PC-3 (cell line): Measurements from ENCODE around the gene NEK11. TPM values are rescaled to one million over a fixed set of nuclear protein-coding genes. Genes with fewer than 3 reads are reported as not detected.

Experiments used
- ATAC-seq: fragments of 200-7000 bp; cut with Tn5 transposase; 2 replicates; pipeline ENCODE4 v1.9.1; 2020; ENCODE audit warnings: mild to moderate bottlenecking, moderate library complexity
- BruUV-seq: library from RNA; stranded (reverse); fragments of 400-500 nt; replicated peaks from 2 replicates; lab custom pipeline; 2021; lab: Mats Ljungman, UMichigan
- CTCF ChIA-PET: fragments of 300-600 bp; sonication (Branson Sonifier 250); formaldehyde crosslinking; loops from one replicate; lab custom pipeline; 2022; ENCODE audit warnings: antibody characterized with exemption; lab: Charles Lee
- POLR2A ChIA-PET: fragments of 300-600 bp; sonication (Branson Sonifier 250); formaldehyde crosslinking; loops from one replicate; lab custom pipeline; 2022; ENCODE audit warnings: antibody characterized with exemption; ENCODE audit not compliant: unreplicated experiment; lab: Charles Lee
- DNase-seq: peaks from one replicate; pipeline ENCODE4 v3.0.0-alpha.2; 2015
- H2AFZ ChIP-seq: fragments of 300-600 bp; sonication (generic); 2 replicates; pipeline ENCODE4 v1.6.0; 2016; ENCODE audit warnings: antibody characterized with exemption, low read length
- H3F3A ChIP-seq: fragments of 300-600 bp; sonication (generic); one replicate; pipeline ENCODE4 v1.6.0; 2017; ENCODE audit warnings: antibody characterized with exemption, low read length, control low read depth, mild to moderate bottlenecking; ENCODE audit not compliant: unreplicated experiment
- H3K27ac ChIP-seq: fragments of 300-600 bp; sonication (generic); 2 replicates; pipeline ENCODE4 v1.5.1; 2016; ENCODE audit warnings: mild to moderate bottlenecking, low read length
- H3K27me3 ChIP-seq: fragments of 300-600 bp; sonication (generic); 2 replicates; pipeline ENCODE4 v1.6.1; 2016; ENCODE audit warnings: low read length, mixed read lengths
- H3K36me3 ChIP-seq: fragments of 300-600 bp; sonication (generic); 2 replicates; pipeline ENCODE4 v1.6.1; 2016; ENCODE audit warnings: low read depth, mixed run types, low read length, mixed read lengths
- H3K4me1 ChIP-seq: fragments of 300-600 bp; sonication (generic); 2 replicates; pipeline ENCODE4 v1.5.1; 2016; ENCODE audit warnings: low read length; ENCODE audit not compliant: insufficient read depth
- H3K4me2 ChIP-seq: fragments of 300-600 bp; sonication (generic); 2 replicates; pipeline ENCODE4 v1.6.0; 2016; ENCODE audit warnings: low read length
- H3K4me3 ChIP-seq: fragments of 300-600 bp; sonication (generic); 2 replicates; pipeline ENCODE4 v1.5.1; 2016; ENCODE audit warnings: mild to moderate bottlenecking, low read length, mixed read lengths
- H3K79me2 ChIP-seq: fragments of 300-600 bp; sonication (generic); 2 replicates; pipeline ENCODE4 v1.6.1; 2017; ENCODE audit warnings: low read length, mixed read lengths
- H3K9ac ChIP-seq: fragments of 300-600 bp; sonication (generic); 2 replicates; pipeline ENCODE4 v1.6.0; 2016; ENCODE audit warnings: mild to moderate bottlenecking, low read length
- H3K9me2 ChIP-seq: fragments of 300-600 bp; sonication (generic); replicated peaks from 2 replicates; pipeline ENCODE4 v1.6.1; 2016; ENCODE audit warnings: mixed run types, low read length, mixed read lengths
- H3K9me3 ChIP-seq: fragments of 300-600 bp; sonication (generic); 2 replicates; pipeline ENCODE4 v1.6.1; 2016; ENCODE audit warnings: low read length, mixed read lengths
- H4K20me1 ChIP-seq: fragments of 300-600 bp; sonication (generic); 2 replicates; pipeline ENCODE4 v1.6.1; 2016; ENCODE audit warnings: low read length, mixed read lengths
- EZH2 ChIP-seq: fragments of 300-600 bp; sonication (generic); IDR thresholded peaks from one replicate; pipeline ENCODE4 v1.6.1; 2017; ENCODE audit warnings: antibody characterized with exemption, mild to moderate bottlenecking, low read length; ENCODE audit not compliant: unreplicated experiment
- EZH2phosphoT487 ChIP-seq: fragments of 300-600 bp; sonication (generic); IDR thresholded peaks from 2 replicates; pipeline ENCODE4 v1.6.1; 2018; ENCODE audit warnings: mild to moderate bottlenecking, antibody characterized with exemption, low read length, borderline replicate concordance
- intact Hi-C: fragments of 100-400 bp; cut with micrococcal nuclease; formaldehyde crosslinking; loops from 2 replicates; pipeline ENCODE4 v1.9.0; 2023
- total RNA-seq: library from RNA; depleted of rRNA; stranded (reverse); fragments of >200 nt; gene quantifications from 2 replicates; pipeline ENCODE4 v1.2.3, GENCODE V29; 2014
- TF ChIP-seq, protein P1 (sequence below): fragments of 300-600 bp; sonication (generic); conservative IDR thresholded peaks from 2 replicates; pipeline ENCODE4 v1.5.1; 2017; ENCODE audit warnings: antibody characterized with exemption, low read depth, mild to moderate bottlenecking, low read length

NEK11 gene
- total RNA-seq, 1 experiment from 2014 or later: 3.1 TPM

DNA sequence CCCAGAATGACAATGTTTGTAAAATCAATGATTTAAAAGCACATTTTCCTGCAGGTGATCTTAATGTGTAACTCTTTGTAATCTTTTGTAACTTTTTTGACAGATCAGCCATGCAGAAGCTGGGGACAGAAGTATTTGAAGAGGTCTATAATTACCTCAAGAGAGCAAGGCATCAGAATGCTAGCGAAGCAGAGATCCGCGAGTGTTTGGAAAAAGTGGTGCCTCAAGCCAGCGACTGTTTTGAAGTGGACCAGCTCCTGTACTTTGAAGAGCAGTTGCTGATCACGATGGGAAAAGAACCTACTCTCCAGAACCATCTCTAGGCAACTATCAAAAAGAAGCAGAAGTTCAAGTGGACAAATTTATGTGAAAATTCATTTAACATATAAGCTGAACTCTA is 322.8 kb downstream of the NEK11 start:
- ATAC-seq (no peak), DNase-seq (no peak)
- H2AFZ ChIP-seq: no peak overlapping the region
- H3K4me2 ChIP-seq: peak overlapping the region; percentile 55
- no peaks in the 10 kb centered on the region for H3K9me3 ChIP-seq
- peak overlapping the region; percentile 28; the same call in 1 of the 2 replicates for H3K9ac ChIP-seq
- no peaks in the 10 kb centered on the region for H3K36me3 ChIP-seq
- no peak for TF ChIP-seq EZH2
- TF ChIP-seq, protein P1, sequence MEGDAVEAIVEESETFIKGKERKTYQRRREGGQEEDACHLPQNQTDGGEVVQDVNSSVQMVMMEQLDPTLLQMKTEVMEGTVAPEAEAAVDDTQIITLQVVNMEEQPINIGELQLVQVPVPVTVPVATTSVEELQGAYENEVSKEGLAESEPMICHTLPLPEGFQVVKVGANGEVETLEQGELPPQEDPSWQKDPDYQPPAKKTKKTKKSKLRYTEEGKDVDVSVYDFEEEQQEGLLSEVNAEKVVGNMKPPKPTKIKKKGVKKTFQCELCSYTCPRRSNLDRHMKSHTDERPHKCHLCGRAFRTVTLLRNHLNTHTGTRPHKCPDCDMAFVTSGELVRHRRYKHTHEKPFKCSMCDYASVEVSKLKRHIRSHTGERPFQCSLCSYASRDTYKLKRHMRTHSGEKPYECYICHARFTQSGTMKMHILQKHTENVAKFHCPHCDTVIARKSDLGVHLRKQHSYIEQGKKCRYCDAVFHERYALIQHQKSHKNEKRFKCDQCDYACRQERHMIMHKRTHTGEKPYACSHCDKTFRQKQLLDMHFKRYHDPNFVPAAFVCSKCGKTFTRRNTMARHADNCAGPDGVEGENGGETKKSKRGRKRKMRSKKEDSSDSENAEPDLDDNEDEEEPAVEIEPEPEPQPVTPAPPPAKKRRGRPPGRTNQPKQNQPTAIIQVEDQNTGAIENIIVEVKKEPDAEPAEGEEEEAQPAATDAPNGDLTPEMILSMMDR: no peak
- no peak for TF ChIP-seq EZH2phosphoT487
- peak overlapping the region; percentile 85 for H3K27ac ChIP-seq
- H4K20me1 ChIP-seq: no peaks in the 10 kb centered on the region
- intact Hi-C loops: loop anchor here (5.0 to 10.0 kb wide), 2 partner anchors 33 to 135 kb away; partner anchors contain the start of gene NUDT16
- BruUV-seq: TSS peak; percentile 78
- H3K4me3 ChIP-seq: no peak overlapping the region
- H3K79me2 ChIP-seq: no peaks in the 10 kb centered on the region
- peaks cover 69% of the 10 kb centered on the region for H3K4me1 ChIP-seq
- POLR2A ChIA-PET: interaction anchor here (0.7 kb wide), 1 partner anchor 152 kb away, joined by 5 read pairs; no protein-coding TSS in a partner anchor
- no peaks in the 10 kb centered on the region for H3K9me2 ChIP-seq
- no peaks in the 10 kb centered on the region for H3K27me3 ChIP-seq
- no peaks in the 10 kb centered on the region for H3F3A ChIP-seq
- CTCF ChIA-PET: no interaction called here

DNA sequence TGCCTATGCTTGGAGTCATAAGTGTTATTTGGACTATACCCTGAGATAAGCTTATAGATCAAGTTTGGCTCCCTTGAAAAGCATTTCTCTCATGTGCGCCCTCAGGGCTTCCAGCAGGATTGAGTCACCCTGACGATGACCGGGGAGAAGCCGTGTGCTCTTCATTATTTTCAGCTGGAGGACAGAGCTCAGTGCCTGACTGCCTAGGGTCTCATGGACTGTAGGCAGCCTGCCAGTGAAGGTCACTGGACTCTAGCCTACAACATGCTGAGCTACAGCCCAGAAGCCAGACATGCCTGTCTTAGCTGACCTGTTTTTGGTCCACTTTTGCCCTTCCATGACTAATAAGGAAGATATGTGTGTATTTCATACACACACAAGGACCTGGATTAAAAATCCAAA is 323.3 kb downstream of the NEK11 start:
- peak; percentile 53 for ATAC-seq
- no TSS peak for BruUV-seq
- Histone ChIP-seq H3F3A (no peaks in the 10 kb centered on the region), H3K27me3 (no peaks in the 10 kb centered on the region), H3K4me2 (peak overlapping the region; percentile 55), H3K79me2 (no peaks in the 10 kb centered on the region), H4K20me1 (no peaks in the 10 kb centered on the region), H3K9ac (no peak overlapping the region), H3K36me3 (no peaks in the 10 kb centered on the region), H3K4me1 (peaks cover 69% of the 10 kb centered on the region), H3K27ac (peak overlapping the region; percentile 85), H3K9me2 (no peaks in the 10 kb centered on the region), H3K9me3 (no peaks in the 10 kb centered on the region), H3K4me3 (peak overlapping the region; percentile 12; the same call in 1 of the 2 replicates), H2AFZ (no peak overlapping the region)
- DNase-seq: peak; percentile 89
- POLR2A ChIA-PET: interaction anchor here (0.7 kb wide), 1 partner anchor 152 kb away, joined by 5 read pairs; no protein-coding TSS in a partner anchor
- TF ChIP-seq, protein P1: no peak
- TF ChIP-seq EZH2 (no peak), EZH2phosphoT487 (no peak)
- CTCF ChIA-PET: no interaction called here
- intact Hi-C loops: loop anchor here (5.0 to 10.0 kb wide), 2 partner anchors 32 to 135 kb away; partner anchors contain the start of gene NUDT16

DNA sequence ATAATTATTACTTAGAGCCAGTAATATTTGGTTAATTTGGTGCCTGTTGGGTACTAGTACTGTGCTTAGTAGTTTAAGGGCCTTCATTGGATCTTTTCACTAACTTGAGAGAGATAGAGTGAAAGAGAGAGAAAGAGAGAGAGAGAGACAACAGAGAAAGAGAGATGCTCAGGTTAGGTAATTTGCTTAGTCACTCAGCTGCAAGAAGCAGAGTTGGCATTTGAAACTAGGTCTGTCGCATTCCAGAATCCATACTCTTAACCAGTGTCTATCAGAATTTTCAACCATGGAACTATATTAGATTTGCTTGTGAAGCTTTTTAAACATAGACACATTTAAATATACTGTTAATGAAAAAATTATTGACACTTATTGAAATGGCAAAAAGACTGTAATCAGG is 323.8 kb downstream of the NEK11 start:
- H3K4me3 ChIP-seq: peak overlapping the region; percentile 12; the same call in 1 of the 2 replicates
- CTCF ChIA-PET: no interaction called here
- 0 out of 2 replicates have a peak, but pooled peaks have one; percentile 7 for ATAC-seq

More for the DNA sequence above, 323.8 kb downstream of the NEK11 start:
- no peak for TF ChIP-seq EZH2phosphoT487
- TF ChIP-seq, protein P1: no peak
- no peak for TF ChIP-seq EZH2
- H4K20me1 ChIP-seq: no peaks in the 10 kb centered on the region
- H3K27ac ChIP-seq: peak overlapping the region; percentile 85
- no peak overlapping the region for H3K9ac ChIP-seq
- H3K4me2 ChIP-seq: peak overlapping the region; percentile 55
- H3K9me3 ChIP-seq: no peaks in the 10 kb centered on the region
- H3K79me2 ChIP-seq: no peaks in the 10 kb centered on the region
- H2AFZ ChIP-seq: no peak overlapping the region
- peaks cover 69% of the 10 kb centered on the region for H3K4me1 ChIP-seq
- H3K9me2 ChIP-seq: no peaks in the 10 kb centered on the region
- DNase-seq: peak; percentile 63
- no peaks in the 10 kb centered on the region for H3F3A ChIP-seq
- intact Hi-C loops: no loop called here
- no peaks in the 10 kb centered on the region for H3K36me3 ChIP-seq
- BruUV-seq: no TSS peak
- POLR2A ChIA-PET: no interaction called here
- H3K27me3 ChIP-seq: no peaks in the 10 kb centered on the region
